Measurements from ENCODE around the gene ZNRF2. TPM values are rescaled to one million over a fixed set of nuclear protein-coding genes. Genes with fewer than 3 reads are reported as not detected.

The ZNRF2 gene
- total and polyA plus RNA-seq, 2 of the 13 experiments (the other 11 are each of a cell fraction or from before 2014, with no cell fraction given), result 3.5 to 7.7 TPM

DNA sequence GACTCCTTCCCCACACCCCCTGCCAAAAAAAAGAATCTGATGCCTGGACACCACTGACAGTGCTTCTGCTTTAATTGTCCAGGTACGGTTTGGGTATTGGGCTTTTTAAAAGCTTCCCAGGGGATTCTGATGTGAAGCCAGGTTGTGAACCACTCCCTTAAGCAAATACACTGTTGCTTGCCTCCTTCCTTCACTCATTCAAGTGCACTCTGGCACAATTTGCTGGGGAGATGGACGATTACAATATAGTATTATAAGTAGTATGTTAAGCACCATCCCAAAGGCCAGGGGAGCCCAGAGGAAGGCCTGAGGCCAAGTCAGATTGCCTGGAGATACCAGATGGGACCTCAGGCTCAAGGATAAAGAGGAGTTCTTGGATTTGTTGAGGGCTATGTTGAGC lies 12.3 kb upstream of the ZNRF2 start:
- no peak for DNase-seq (ENCODE audit: low spot score)
- ChIA-PET POLR2A (no interaction called here), CTCF (ENCODE audit: low intra/inter-chr PET ratio, low total read pairs) (no interaction called here)
- FAIRE-seq, result no peak
- Histone ChIP-seq H4K20me1 (ENCODE audit: insufficient read depth, low read length) (no peaks in the 10 kb centered on the region), H3K36me3 (replicated peaks in 1 of 2; ENCODE audit: control insufficient read depth in 1 of 2, insufficient read depth in 2 of 2, low read length in 2 of 2) (no peaks in the 10 kb centered on the region), H3K4me3 (replicated peaks in 1 of 3; ENCODE audit: insufficient read depth in 1 of 3, low read depth in 2 of 3, low read length in 3 of 3) (no peak overlapping the region), H3K27me3 (ENCODE audit: control insufficient read depth in 1 of 2, insufficient read depth in 2 of 2, low read length in 2 of 2) (no peaks in the 10 kb centered on the region), H2AFZ (ENCODE audit: low read length) (no peak overlapping the region), H3K9me3 (ENCODE audit: low read length) (no peaks in the 10 kb centered on the region), H3K27ac (ENCODE audit: extremely low read length, insufficient read depth, low read length) (no peak overlapping the region), H3K79me2 (ENCODE audit: insufficient read depth, low read length) (no peaks in the 10 kb centered on the region), H3K9ac (ENCODE audit: insufficient read depth, low read depth, low read length) (no peak overlapping the region), H3K4me1 (ENCODE audit: insufficient read depth, low read length) (peaks cover 20% of the 10 kb centered on the region), H3K4me2 (ENCODE audit: low read depth, low read length) (no peak overlapping the region)
- WGBS (ENCODE audit: low lambda C conversion rate), result 78% methylated on average over 2 of the region's 2 CpGs
- no TSS peak for BruUV-seq (replicated peaks)
- no peak for TF ChIP-seq HDAC1 (CRISPR knock-in tag; IDR thresholded peaks at IDR 0.05)
- no peak for TF ChIP-seq GATA4 (IDR thresholded peaks at IDR 0.05; ENCODE audit: borderline replicate concordance, low read depth)
- TF ChIP-seq FOSL1 (CRISPR knock-in tag; IDR thresholded peaks at IDR 0.05; ENCODE audit: borderline replicate concordance), result no peak
- TF ChIP-seq CREB3 (CRISPR knock-in tag; IDR thresholded peaks at IDR 0.05), result no peak
- TF ChIP-seq ZNF501 (CRISPR knock-in tag; IDR thresholded peaks at IDR 0.05), result no peak
- no peak for TF ChIP-seq NFYB (CRISPR knock-in tag; IDR thresholded peaks at IDR 0.05)
- TF ChIP-seq SRF (IDR thresholded peaks at IDR 0.05; ENCODE audit: low read depth, low read length), result no peak
- no peak for TF ChIP-seq ZNF709 (CRISPR knock-in tag; IDR thresholded peaks at IDR 0.05)
- TF ChIP-seq ZNF556 (CRISPR knock-in tag; IDR thresholded peaks at IDR 0.05; ENCODE audit: borderline replicate concordance), result no peak
- TF ChIP-seq JUNB (CRISPR knock-in tag; IDR thresholded peaks at IDR 0.05; ENCODE audit: borderline replicate concordance), result no peak
- intact Hi-C loops (cut with micrococcal nuclease; ENCODE audit: unreplicated experiment), result no loop called here
- ATAC-seq, result no peak
- in situ Hi-C loops (cut with HindIII; ENCODE audit: extremely low pct_ligation_motif_present, low pct_unique_long_range_greater_than_20kb), result loop anchor here (10.0 kb wide), 1 partner anchor 293 kb away; no protein-coding TSS in a partner anchor

Data from HepG2 (cell line).